NK-92 (cell line): ENCODE data around the gene ARL5C.
"Not testable (repeated sequence)": the region's sequence is repeated elsewhere in the genome, so short reads cannot be mapped to it uniquely, and the experiment has no call there.

Source experiments
- DNase-seq: peaks from one replicate; lab custom pipeline; 2025; ENCODE audit not compliant: unreplicated experiment; lab: John Stamatoyannopoulos, UW

Gene ARL5C

DNA sequence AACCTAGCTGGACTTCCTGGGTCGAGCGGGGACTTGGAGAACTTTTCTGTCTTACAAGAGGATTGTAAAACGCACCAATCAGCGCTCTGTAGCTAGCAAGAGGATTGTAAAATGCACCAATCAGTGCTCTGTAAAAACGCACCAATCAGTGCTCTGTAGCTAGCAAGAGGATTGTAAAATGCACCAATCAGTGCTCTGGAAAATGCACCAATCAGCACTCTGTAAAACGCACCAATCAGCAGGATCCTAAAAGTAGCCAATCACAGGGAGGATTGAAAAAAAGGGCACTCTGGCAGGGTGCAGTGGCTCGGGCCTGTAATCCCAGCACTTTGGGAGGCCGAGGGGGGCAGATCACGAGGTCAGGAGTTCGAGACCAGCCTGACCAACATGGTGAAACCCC, 2.5 kb upstream of the ARL5C start:
- not testable (repeated sequence) for DNase-seq

GRCh38 chr17:39167476-39167875, 1.5 kb upstream of the ARL5C start:
- DNase-seq = no peak

DNA sequence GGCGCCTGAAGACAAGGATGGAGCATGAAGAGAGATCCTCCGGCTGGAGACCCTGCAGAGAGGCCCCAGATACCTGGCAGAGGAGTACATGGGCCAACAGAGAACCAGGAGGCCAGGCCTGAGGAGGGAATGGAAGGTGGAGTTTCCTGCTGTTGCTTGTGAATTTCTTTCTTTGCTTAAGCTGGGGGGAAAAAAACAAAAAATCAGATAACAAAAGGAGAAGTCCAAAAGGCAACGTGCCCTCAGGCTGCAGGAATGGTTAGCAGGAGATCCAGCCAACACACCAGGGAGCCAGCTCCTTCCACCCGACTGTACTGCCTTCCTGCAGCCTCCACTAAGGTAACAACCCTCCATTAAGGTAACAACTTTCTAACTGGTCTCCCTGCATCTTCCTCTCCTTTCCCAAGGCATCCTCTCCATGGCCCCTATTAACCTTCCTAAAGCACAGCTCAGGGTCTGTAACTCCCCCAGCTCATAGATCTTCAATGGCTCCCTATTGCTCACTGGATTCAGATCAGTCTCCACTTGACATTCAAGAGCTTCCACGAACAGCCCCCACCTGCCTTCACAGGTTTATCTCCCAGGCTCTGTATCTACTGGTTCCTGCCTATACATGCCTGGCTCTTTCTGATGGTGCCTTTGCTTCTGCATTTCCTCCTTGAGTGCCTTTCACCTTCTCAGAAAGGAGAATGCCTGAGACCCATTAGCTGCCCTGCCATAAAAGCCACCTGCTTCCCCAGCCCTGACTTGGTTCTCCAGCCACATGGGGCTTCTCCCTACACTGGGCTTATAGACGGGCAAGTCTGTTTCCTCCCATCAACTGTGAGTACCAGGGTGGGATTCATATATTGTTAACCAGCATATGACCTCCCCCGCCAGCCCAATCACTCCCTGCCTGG, 725 bp upstream of the ARL5C start:
- no peak for DNase-seq

- DNase-seq = no peak
These were observed 652 bp downstream of the ARL5C start for GRCh38 chr17:39165178-39165840.

- DNase-seq = no peak
These were observed 1.3 kb downstream of the ARL5C start for GRCh38 chr17:39164675-39165143.

DNA sequence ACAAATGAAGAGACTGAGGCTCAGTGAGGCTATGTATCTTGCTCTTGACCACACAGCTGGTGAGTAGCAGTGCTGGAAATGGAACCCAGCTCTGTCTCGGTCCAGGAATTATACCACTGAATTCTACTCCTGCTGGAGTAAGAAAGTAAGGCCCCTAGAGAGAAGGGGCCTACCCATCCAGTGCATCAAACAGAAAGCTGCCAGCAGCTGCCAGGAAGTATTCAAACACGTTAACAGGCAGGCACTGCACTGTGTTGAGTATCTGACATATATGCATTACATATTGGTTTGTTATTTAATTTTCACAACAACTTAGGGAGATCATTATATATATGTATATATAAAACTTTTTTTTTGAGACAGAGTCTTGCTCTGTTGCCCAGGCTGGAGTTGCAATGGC, 4.0 kb downstream of the ARL5C start:
- DNase-seq = no peak

GRCh38 chr17:39158623-39159022, 7.3 kb downstream of the ARL5C start:
- DNase-seq = no peak

DNA sequence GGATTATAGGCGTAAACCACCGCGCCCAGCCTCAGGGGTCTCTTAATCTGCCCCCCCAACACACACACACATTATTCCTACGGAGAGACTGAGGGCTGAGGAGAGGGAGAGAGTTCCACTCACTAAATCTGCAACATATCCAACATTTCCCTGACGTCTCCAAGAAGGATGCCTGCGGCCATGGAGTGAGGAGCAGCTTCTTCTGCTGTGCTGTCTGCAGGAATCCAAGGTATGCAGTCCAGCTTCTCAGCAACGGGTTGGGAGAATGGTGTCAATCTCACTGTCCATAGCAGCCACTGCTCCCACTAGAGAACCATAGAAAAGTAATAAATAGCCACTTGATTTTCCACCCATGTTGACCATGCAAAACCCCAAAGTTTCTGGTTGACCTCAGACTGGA, 9.5 kb downstream of the ARL5C start:
- no peak for DNase-seq

GRCh38 chr17:39155654-39156053, 10.3 kb downstream of the ARL5C start:
- no peak for DNase-seq

DNA sequence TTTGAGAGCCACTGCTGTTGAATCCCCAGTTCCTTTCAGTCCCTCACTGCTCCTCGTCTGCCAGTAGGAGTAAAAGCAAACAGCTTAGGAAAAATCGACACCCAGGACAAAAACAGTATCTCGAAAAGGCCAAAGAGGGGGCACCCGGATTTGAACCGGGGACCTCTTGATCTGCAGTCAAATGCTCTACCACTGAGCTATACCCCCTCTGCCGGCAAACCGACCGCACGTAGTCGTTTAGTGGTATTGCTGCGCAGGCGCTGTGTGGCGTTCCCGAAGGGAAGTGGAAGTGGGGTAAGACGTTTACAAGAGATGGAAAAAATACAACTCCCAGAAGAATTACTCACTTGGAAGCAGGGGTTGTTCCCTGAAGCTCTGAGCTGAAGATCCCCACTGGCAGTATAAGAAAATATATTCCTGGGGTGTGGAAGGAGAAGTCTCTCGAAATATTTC, 12.3 kb downstream of the ARL5C start:
- peak; percentile 77 for DNase-seq

- DNase-seq = no peak
These were observed 13.8 kb downstream of the ARL5C start for GRCh38 chr17:39151943-39152818.

DNA sequence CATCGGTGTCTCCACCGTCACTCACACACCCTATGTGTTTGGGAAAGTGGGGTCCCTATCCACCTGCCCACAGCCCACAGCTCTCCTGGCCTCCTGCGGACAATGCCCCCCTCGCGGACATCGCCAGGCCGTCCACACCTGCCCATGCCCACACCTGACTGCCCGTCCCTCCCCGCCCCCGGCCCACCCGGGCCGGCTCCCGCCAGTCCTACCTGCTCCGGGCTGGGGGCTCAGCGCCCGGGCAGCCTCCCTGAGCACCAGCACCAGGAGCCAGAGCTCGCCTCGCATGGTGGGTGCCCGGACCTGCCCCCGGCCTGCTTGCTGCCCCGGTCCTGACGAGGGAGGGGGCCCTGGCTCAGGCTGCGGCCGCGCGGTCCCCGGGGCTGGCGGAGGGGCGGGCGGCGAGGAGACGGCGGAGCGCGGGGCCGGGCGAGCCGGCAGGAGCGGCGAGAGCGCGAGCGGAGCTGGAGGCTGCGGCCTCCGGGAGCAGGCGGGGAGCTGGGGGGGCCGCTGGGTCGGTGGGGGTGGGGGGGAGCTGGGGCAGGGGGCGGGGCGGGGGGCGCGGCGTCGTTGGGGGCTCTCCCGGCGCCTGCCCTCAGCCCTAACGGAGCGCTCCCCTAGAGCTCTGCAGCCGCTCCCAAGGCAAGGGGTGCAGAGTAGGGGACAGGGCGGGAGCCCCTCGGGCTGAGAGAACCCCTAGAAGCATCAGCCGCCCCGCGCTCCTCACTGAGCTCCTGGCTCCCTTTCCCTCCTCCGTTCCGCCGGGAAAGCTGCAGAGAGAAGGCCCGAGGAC, 14.6 kb downstream of the ARL5C start, which contains the start of gene PLXDC1:
Gene PLXDC1, minus strand, starts transcription at position 488 of the 793 bp plus-strand sequence. Its CDS starts 200 bp downstream, at position 288.
- no peak for DNase-seq

- no peak for DNase-seq
These were observed 15.2 kb downstream of the ARL5C start for GRCh38 chr17:39150795-39151149.

GRCh38 chr17:39150104-39150634, 15.8 kb downstream of the ARL5C start:
- DNase-seq = no peak

GRCh38 chr17:39147221-39148185, 18.5 kb downstream of the ARL5C start:
- DNase-seq = no peak

DNA sequence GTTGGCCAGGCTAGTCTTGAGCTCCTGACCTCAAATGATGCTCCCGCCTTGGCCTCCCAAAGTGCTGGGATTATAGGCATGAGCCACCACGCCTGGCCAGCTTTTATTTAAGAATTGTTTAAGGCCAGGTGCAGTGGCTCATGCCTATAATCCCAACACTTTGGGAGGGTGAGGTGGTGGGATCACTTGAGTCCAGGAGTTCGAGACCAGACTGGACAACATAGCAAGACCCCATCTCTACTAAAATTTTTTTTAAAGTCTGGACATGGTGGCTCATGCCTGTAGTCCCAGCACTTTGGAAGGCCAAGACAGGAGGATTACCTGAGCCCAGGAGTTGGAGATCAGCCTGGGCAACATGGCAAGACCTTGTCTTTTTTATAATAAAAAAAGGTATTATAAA, 19.7 kb downstream of the ARL5C start:
- no peak for DNase-seq

- DNase-seq = no peak
These were observed 20.8 kb downstream of the ARL5C start for GRCh38 chr17:39145143-39145542.

- no peak for DNase-seq
These were observed 21.5 kb downstream of the ARL5C start for GRCh38 chr17:39144416-39144840.

DNA sequence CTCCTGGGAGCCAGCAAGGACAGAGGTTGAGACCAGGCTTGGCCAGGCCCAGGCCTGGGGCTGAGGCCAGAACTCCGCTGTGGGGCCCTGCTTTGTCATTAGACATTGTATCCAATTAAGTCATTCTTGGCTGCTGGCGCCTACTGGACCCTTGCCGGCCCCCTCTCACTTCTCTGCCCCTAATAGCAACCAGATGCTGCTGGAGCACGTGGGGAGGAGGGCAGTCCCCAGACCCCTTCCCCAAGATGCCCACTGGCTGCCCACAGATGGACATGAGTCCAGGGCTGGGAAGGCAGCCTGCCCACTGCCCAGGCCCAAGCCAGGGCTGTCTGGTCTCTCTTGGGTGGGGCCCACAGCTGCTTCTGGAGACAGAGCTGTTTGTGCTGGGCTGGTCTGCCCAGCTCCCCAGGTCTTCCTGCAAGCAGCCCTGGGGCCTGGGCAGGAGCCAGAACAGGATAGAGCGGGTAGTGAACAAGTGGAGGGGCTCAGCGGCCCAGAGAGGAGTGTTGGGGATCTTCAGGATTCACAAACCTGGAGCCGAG, 22.3 kb downstream of the ARL5C start:
- no peak for DNase-seq
